Endothelial cell of umbilical vein (primary cell): ENCODE results near the gene COL4A2.

Experiments
- CTCF ChIP-seq, 2 donors: IDR thresholded peaks; 1 replicate in 1 of 2; 2 replicates in 1 of 2; pipeline ENCODE4 v1.5.1; 2011; ENCODE audit warnings: low read length in 2 of 2, mild to moderate bottlenecking in 2 of 2, moderate library complexity in 2 of 2, control low read depth in 1 of 2, inconsistent platforms in 1 of 2, low read depth in 1 of 2; ENCODE audit not compliant: insufficient read depth in 1 of 2; ENCODE audit errors: extremely low read depth in 1 of 2
- EZH2 ChIP-seq: IDR thresholded peaks from 2 replicates; pipeline ENCODE4 v1.6.1; 2012; ENCODE audit warnings: borderline replicate concordance, low read depth, mild to moderate bottlenecking, moderate library complexity, low read length, inconsistent platforms; ENCODE audit not compliant: severe bottlenecking
- FOS ChIP-seq: IDR thresholded peaks from 2 replicates; pipeline ENCODE4 v1.6.1; 2011; ENCODE audit warnings: mild to moderate bottlenecking, low read length, moderate library complexity, borderline replicate concordance; ENCODE audit not compliant: insufficient read depth
- JUN ChIP-seq: IDR thresholded peaks from 2 replicates; pipeline ENCODE4 v1.6.1; 2011; ENCODE audit warnings: borderline replicate concordance, low read depth; ENCODE audit not compliant: insufficient read length, insufficient read depth
- MAX ChIP-seq: IDR thresholded peaks from 2 replicates; pipeline ENCODE4 v1.6.1; 2011; ENCODE audit not compliant: insufficient read depth, insufficient read length
- POLR2A ChIP-seq: IDR thresholded peaks from 2 replicates; pipeline ENCODE4 v1.6.1; 2012; ENCODE audit warnings: low read depth, mild to moderate bottlenecking, control low read depth, low read length
- POLR2AphosphoS5 ChIP-seq: IDR thresholded peaks from 2 replicates; pipeline ENCODE4 v1.6.1; 2012; ENCODE audit warnings: low read depth, mild to moderate bottlenecking, control low read depth, low read length, moderate library complexity; ENCODE audit not compliant: insufficient read depth

- TF ChIP-seq POLR2A: no peak
- TF ChIP-seq JUN: no peak
- no peak for TF ChIP-seq CTCF (IDR thresholded peaks at IDR 0.05; ENCODE audit: extremely low read depth in 1 of 2, insufficient read depth in 1 of 2, low read depth in 1 of 2, low read length in 2 of 2)
- TF ChIP-seq MAX: no peak
- no peak for TF ChIP-seq POLR2AphosphoS5
- no peak for TF ChIP-seq FOS
- no peak for TF ChIP-seq EZH2
These were observed 255.0 kb downstream of the COL4A2 start for GRCh38 chr13:110562036-110562597.
